Adipocyte (in vitro differentiated cells): Measurements from ENCODE around the gene TRAK1.

ENCODE experiments used
- DNase-seq: peaks from one replicate; pipeline ENCODE4 v3.0.0-alpha.2; 2015; ENCODE audit warnings: low read depth
- H3K27me3 ChIP-seq: replicated peaks from 2 replicates; pipeline ENCODE4 v1.7.0; 2013; ENCODE audit warnings: mild to moderate bottlenecking, low read length, moderate library complexity; ENCODE audit not compliant: control insufficient read depth, insufficient read depth
- H3K36me3 ChIP-seq: 2 replicates; pipeline ENCODE4 v1.7.0; 2013; ENCODE audit warnings: low read length, mild to moderate bottlenecking, moderate library complexity; ENCODE audit not compliant: control insufficient read depth, insufficient read depth, severe bottlenecking
- H3K4me1 ChIP-seq: 2 replicates; pipeline ENCODE4 v1.7.0; 2013; ENCODE audit warnings: mild to moderate bottlenecking, low read length, moderate library complexity; ENCODE audit not compliant: control insufficient read depth, insufficient read depth
- H3K4me3 ChIP-seq: 2 replicates; pipeline ENCODE4 v1.7.0; 2013; ENCODE audit warnings: mild to moderate bottlenecking, low read length, moderate library complexity
- H3K9ac ChIP-seq: 2 replicates; pipeline ENCODE4 v1.7.0; 2013; ENCODE audit warnings: mild to moderate bottlenecking, low read length, moderate library complexity
- H3K9me3 ChIP-seq: 2 replicates; pipeline ENCODE4 v1.7.0; 2013; ENCODE audit warnings: mild to moderate bottlenecking, low read length, moderate library complexity; ENCODE audit not compliant: control insufficient read depth

TRAK1 gene

DNA sequence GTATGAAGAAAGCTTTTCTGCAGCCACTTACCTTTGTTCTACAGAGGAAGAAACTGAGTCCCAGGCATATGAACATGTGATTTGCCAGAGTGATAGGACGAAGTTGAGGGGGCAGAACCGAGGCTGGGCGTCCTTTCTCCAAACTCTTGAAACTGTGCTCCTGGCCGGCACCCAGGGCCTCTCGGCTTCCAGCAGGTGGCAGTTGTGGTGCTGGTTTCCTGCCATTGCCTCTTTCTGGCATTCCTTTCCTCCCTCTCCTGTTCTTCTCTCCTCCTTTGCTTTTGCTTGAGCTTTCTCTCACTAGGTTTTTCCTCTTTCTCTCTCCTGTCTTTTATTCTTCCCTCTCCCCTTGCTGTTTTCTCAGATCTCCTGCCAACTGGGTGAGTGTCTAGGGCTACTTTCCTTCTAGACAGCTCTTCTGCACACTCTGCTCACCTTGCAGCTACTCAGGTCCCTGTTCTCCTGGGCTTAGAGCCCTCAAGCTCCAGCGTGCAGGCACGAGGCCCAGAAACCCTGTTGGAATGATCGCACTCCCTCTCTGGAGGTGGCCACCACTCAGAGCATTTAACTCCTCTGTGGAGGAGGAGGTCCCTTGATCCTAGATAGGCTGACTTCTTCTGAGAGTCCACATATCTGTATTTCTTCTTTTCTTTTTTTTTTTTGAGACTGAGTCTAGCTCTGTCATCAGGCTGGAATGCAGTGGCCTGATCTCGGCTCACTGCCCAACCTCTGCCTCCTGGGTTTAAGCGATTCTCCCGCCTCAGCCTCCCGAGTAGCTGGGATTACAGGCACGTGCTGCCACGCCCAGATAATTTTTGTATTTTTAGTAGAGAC is 26.2 kb downstream of the TRAK1 start:
- Histone ChIP-seq H3K9ac (peak overlapping the region; percentile 17), H3K4me3 (peak overlapping the region; percentile 21), H3K36me3 (no peaks in the 10 kb centered on the region), H3K9me3 (no peaks in the 10 kb centered on the region), H3K27me3 (no peaks in the 10 kb centered on the region), H3K4me1 (peaks cover 34% of the 10 kb centered on the region)
- peak; percentile 66 for DNase-seq

DNA sequence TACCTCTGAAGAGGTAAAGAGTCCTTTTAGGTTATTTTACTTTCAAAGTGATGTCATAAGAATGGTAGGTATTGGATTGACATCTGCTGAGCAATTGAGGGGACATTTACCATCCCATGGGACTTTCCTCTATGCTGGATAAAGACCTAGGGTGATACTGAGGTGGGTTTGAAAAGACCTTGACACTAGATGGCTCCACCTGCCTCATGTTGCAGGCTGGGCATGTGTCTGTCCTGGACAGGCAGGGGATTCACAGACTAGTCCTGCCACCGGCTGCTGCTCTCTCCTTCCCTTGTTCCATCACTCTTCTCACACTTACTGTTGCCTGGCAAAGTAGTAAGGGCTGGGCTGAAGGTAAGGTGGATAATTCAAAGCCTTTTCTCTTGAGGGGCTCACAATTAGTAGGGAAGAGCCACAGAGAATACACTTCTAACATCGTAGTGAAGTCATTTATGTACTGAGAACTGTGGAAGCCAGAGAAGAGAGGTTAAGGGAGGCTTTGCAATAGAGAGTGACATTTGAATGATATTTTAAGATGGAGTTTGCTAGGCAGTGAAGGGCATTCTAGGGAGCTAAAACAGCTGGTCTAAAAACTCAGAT is 27.7 kb downstream of the TRAK1 start:
- Histone ChIP-seq H3K4me3 (no peak overlapping the region), H3K36me3 (no peaks in the 10 kb centered on the region), H3K4me1 (peaks cover 35% of the 10 kb centered on the region), H3K27me3 (no peaks in the 10 kb centered on the region), H3K9me3 (no peaks in the 10 kb centered on the region), H3K9ac (peak overlapping the region; percentile 7)
- peak; percentile 21 for DNase-seq

DNA sequence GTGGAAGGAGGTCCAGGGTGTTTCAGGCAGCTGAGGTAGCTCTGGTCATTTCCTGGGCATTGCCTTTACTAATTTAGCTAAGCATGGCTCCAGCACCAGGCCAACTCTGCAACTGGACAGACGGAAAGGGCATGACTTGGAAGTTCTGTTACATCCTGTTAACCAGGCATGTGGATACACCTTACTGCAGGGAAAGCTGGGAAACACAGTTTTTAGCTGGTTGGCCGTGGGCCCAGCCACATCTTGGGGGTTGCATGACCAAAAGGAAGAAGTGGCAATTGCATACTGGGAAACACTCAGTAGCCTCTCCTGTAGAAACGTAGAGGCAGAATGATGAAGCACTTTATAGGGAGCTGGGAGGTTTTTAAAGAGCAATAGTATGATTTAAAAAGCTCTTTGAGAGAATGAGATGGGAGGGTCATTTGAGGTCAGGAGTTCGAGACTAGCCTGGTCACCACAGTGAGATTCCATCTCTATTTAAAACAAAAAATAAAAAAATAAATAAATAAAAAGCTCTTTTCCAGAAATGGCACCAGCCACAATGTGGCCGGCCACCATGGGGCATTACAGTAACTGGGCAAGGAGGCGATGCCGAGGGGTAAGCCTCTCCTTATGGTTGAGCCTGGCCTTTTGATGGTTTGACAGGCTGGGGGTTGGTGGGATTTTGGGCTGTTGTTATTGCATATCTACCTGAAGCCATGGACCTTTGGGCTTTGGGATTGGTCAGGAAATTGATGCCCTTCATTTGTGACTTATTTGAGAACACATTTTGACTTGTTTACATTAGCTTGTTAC is 28.6 kb downstream of the TRAK1 start:
- Histone ChIP-seq H3K4me1 (peaks cover 38% of the 10 kb centered on the region), H3K9me3 (no peaks in the 10 kb centered on the region), H3K36me3 (no peaks in the 10 kb centered on the region), H3K9ac (no peak overlapping the region), H3K27me3 (no peaks in the 10 kb centered on the region), H3K4me3 (no peak overlapping the region)
- DNase-seq, result no peak

DNA sequence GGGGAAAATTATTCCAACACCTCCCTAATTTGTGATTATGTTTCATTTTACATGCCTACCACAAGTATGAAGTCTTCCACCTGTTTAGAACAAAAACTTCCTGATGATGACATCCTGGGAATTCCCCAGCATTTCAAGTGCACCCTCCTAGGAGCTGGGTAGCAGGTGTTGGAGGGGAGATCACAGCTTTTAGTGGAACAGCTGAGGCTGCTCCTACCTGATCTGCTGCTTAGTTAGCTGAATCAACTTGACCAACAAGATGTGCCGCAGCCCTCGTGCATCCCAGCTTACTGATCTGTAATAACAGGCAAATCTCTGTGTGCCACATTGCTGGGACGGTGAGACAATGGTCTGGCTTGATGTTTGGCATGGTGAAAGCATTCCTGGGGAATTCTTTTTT is 29.7 kb downstream of the TRAK1 start:
- H3K9ac ChIP-seq, result no peak overlapping the region
- no peaks in the 10 kb centered on the region for H3K9me3 ChIP-seq
- no peaks in the 10 kb centered on the region for H3K27me3 ChIP-seq
- no peak for DNase-seq
- no peak overlapping the region for H3K4me3 ChIP-seq
- H3K36me3 ChIP-seq, result peaks cover 7% of the 10 kb centered on the region
- H3K4me1 ChIP-seq, result peaks cover 29% of the 10 kb centered on the region

DNA sequence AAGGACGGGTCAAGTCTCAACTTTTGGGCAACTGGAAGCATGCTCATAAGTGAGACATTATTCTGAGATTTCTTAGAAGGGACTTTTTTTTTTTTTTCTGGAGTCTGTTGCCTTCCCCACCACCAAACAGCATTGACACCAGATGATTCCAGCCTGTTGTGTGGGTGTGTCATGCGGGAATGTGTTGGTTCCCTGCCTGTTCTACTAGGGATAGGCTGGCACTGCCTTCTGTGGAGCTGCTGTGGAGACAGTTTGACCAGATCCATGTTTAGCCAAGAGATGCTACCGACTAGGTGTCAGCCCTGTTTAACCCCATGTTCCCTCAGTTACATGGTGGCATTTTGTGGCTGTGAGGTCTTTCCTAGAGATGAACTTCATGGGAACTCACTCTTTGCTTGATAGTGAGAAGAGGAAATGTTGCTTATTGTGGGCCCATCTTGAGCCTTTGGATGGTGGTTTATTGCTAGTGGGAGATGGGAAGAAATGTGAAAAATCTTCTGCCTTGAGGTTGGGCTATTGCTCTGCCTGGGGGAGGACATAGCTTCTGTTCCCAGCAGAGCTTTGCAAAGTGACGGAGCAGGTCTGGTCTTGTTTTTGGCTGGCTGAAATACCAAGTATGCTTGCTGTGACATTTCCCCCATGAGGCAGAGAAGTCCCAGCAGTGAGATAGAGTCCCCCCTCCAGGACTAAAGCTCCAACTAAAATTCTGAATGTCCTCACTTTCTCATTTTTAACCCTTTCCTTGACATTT is 31.3 kb downstream of the TRAK1 start:
- H3K27me3 ChIP-seq, result no peaks in the 10 kb centered on the region
- H3K9ac ChIP-seq, result no peak overlapping the region
- no peak overlapping the region for H3K4me3 ChIP-seq
- peaks cover 13% of the 10 kb centered on the region for H3K4me1 ChIP-seq
- DNase-seq, result no peak
- H3K36me3 ChIP-seq, result peaks cover 23% of the 10 kb centered on the region
- H3K9me3 ChIP-seq, result no peaks in the 10 kb centered on the region

DNA sequence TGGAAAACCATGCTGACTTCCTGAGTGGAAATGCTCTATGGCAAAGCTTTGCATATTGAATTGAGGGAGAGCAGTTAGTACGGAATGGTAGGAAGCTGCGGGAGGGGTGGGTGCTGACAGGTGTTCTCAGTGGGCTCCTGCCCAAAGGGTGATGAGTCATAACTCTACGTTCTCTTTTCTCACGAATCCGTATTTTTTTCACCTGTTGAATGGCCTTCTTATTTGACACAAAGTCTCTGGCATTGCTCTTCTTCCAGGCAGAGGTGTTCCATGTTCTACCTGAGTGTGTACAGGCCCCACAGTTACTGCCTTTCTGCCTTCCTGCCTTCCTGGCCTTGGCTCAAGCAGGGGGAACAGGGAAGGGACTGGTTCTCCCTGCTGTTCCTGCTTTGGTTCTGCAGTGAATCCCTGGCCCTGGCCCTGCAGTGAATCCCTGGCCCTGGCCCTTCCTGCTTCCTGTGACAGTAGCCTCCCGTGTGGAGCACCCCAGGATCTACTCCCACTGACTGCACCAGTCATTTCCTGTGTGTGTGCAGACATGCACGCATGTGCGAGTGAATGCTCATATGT is 31.9 kb downstream of the TRAK1 start:
- no peak for DNase-seq
- Histone ChIP-seq H3K9me3 (no peaks in the 10 kb centered on the region), H3K36me3 (peaks cover 25% of the 10 kb centered on the region), H3K9ac (no peak overlapping the region), H3K4me1 (peaks cover 11% of the 10 kb centered on the region), H3K27me3 (no peaks in the 10 kb centered on the region), H3K4me3 (no peak overlapping the region)

DNA sequence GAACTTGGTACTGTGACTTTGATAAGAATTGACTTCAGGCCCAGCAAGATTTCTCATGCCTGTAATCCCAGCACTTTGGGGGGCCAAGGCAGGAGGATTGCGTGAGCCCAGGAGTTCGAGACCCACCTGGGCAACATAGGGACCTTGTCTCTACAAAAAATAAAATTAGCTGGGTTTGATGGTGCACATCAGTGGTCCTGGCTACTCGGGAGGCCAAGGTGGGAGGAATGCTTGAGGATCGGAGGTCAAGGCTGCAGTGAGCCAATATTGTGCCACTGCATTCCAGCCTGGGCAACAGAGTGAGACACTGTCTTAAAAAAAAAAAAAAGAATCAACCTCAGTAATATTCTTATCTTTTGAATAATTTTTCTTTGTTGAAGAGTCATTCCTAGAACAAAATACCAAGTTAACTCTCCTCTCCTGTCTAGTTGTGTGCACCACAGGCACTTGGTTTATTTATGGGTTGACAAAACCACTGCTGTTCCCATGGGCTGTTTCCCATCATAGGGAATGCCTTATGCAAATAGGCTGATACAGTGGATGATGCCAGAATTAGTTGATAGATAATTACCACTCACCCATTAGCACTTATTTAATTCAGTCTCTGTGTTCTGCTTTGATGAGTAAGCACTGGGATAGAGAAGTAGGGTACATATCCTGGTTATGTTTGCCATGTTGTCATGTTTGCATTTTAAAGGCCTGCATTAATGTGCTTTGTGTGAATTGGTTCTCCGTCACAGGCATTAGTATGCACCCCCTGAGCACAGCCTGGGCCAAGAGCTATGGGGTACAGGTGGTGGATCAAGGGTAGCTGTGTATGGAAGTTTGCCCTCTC is 32.9 kb downstream of the TRAK1 start:
- H3K36me3 ChIP-seq, result peaks cover 25% of the 10 kb centered on the region
- peaks cover 10% of the 10 kb centered on the region for H3K4me1 ChIP-seq
- no peak for DNase-seq
- H3K9me3 ChIP-seq, result no peaks in the 10 kb centered on the region
- H3K9ac ChIP-seq, result no peak overlapping the region
- no peak overlapping the region for H3K4me3 ChIP-seq
- no peaks in the 10 kb centered on the region for H3K27me3 ChIP-seq

DNA sequence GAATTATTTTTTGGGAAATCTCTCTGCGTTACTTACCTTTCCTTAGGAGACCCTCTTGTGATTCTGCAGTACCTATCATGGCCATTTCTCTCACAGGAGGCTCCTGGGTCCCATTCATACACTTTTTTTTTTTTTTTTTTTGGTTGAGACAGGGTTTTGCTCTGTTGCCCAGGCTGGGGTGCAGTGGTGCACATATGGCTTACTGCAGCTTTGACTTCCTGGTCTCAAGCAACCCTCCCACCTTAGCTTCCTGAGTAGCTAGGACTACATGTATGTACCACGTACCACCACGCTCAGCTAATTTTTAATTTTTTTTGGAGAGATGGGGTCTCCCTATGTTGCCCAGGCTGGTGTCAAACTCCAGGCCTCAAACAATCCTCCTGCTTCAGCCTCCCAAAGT is 36.1 kb downstream of the TRAK1 start:
- no peak for DNase-seq
- Histone ChIP-seq H3K36me3 (peaks cover 25% of the 10 kb centered on the region), H3K4me3 (no peak overlapping the region), H3K9me3 (no peaks in the 10 kb centered on the region), H3K4me1 (peaks cover 4% of the 10 kb centered on the region), H3K27me3 (no peaks in the 10 kb centered on the region), H3K9ac (no peak overlapping the region)

DNA sequence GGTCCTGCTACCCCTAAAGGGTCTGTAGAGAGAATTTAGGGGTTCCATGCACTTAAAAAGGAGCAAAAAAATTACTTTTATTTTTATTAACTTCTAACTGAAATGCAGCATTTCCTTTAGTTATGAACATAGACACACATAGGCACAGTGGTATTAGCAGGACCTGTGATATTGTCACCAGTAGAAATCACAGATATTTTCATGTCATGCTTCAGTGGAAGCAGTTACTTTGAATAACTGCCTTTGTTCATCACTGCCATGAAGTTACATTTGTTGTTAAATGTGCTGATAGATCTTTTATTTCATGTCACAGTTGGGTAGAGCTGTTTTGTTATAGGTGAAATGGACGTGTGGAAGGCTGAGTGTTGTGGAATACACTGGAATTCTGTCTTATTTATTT is 37.4 kb downstream of the TRAK1 start:
- Histone ChIP-seq H3K27me3 (no peaks in the 10 kb centered on the region), H3K4me3 (no peak overlapping the region), H3K4me1 (peaks cover 4% of the 10 kb centered on the region), H3K36me3 (peaks cover 25% of the 10 kb centered on the region), H3K9me3 (no peaks in the 10 kb centered on the region), H3K9ac (no peak overlapping the region)
- DNase-seq, result no peak
